Measurements from ENCODE around the gene NRG3.

NRG3 gene

DNA sequence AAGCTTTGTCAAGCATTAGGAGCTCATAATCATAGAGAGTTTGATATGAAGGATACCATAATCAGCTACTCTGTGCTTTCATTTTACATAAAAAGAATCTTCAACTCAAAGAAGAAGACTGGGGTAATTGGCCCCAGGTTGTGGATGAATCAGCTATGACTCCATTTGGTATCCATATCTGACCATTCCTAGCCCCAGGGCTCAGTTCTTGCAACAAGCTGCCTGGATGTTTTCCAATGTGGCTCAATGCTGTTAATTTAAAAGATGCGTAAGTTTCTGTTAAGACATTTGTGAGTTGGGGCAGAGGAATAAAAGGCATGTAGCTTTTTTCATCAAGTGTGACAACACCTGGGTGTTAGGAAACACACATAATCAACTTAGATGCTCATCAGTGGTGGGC is 951.1 kb downstream of the NRG3 start:
- H3K79me2 ChIP-seq (ENCODE audit: control insufficient read depth, low read length) = no peaks in the 10 kb centered on the region
- no peaks in the 10 kb centered on the region for H3K4me1 ChIP-seq (ENCODE audit: control insufficient read depth, low read length)
- no peak overlapping the region for H3K27ac ChIP-seq (ENCODE audit: low read depth, low read length)
- TF ChIP-seq, protein P1, sequence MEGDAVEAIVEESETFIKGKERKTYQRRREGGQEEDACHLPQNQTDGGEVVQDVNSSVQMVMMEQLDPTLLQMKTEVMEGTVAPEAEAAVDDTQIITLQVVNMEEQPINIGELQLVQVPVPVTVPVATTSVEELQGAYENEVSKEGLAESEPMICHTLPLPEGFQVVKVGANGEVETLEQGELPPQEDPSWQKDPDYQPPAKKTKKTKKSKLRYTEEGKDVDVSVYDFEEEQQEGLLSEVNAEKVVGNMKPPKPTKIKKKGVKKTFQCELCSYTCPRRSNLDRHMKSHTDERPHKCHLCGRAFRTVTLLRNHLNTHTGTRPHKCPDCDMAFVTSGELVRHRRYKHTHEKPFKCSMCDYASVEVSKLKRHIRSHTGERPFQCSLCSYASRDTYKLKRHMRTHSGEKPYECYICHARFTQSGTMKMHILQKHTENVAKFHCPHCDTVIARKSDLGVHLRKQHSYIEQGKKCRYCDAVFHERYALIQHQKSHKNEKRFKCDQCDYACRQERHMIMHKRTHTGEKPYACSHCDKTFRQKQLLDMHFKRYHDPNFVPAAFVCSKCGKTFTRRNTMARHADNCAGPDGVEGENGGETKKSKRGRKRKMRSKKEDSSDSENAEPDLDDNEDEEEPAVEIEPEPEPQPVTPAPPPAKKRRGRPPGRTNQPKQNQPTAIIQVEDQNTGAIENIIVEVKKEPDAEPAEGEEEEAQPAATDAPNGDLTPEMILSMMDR (IDR thresholded peaks at IDR 0.05; ENCODE audit: low read depth, low read length, poor library complexity, severe bottlenecking) = no peak
- no peak for TF ChIP-seq EZH2phosphoT487 (IDR thresholded peaks at IDR 0.05; ENCODE audit: borderline replicate concordance, low read length)
- H3K36me3 ChIP-seq (ENCODE audit: control insufficient read depth, low read length) = no peaks in the 10 kb centered on the region
- H3K9me2 ChIP-seq (replicated peaks; ENCODE audit: control insufficient read depth, low read length) = no peaks in the 10 kb centered on the region
- H3K9me3 ChIP-seq (ENCODE audit: control insufficient read depth, insufficient read depth, low read length) = no peaks in the 10 kb centered on the region
- no peaks in the 10 kb centered on the region for H4K20me1 ChIP-seq (ENCODE audit: control insufficient read depth, insufficient read depth, low read depth, low read length)
- no peak overlapping the region for H3K4me3 ChIP-seq (ENCODE audit: low read length)
- H3F3A ChIP-seq (ENCODE audit: control insufficient read depth, insufficient read depth) = no peaks in the 10 kb centered on the region
- no peaks in the 10 kb centered on the region for H3K27me3 ChIP-seq (ENCODE audit: control insufficient read depth, low read length)
- H3K4me2 ChIP-seq (ENCODE audit: low read length) = no peak overlapping the region

DNA sequence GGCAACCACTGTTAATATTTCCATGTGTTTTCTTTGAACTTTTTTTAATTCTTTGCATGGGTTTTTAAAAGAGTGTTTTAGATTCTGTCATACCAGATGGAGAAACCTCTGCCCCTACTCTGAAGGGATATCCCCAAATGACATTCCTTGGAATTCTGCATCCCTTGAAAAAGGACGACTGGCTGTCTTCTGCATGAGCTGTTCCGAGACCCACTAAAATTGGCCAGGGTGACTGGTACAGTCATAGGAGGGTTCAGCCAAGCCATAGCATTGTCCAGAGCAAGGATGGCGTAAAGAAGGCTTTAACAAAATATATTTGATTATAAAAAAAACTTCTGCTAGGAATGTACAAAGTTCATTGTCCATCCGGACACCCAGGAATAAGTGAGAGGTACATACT is 952.9 kb downstream of the NRG3 start:
- Histone ChIP-seq H3K4me1 (ENCODE audit: control insufficient read depth, low read length) (no peaks in the 10 kb centered on the region), H3K4me3 (ENCODE audit: low read length) (no peak overlapping the region), H3K27ac (ENCODE audit: low read depth, low read length) (no peak overlapping the region), H3F3A (ENCODE audit: control insufficient read depth, insufficient read depth) (no peaks in the 10 kb centered on the region), H3K9me3 (ENCODE audit: control insufficient read depth, insufficient read depth, low read length) (no peaks in the 10 kb centered on the region), H3K27me3 (ENCODE audit: control insufficient read depth, low read length) (no peaks in the 10 kb centered on the region), H3K79me2 (ENCODE audit: control insufficient read depth, low read length) (no peaks in the 10 kb centered on the region), H4K20me1 (ENCODE audit: control insufficient read depth, insufficient read depth, low read depth, low read length) (no peaks in the 10 kb centered on the region), H3K9me2 (replicated peaks; ENCODE audit: control insufficient read depth, low read length) (no peaks in the 10 kb centered on the region), H3K36me3 (ENCODE audit: control insufficient read depth, low read length) (no peaks in the 10 kb centered on the region), H3K4me2 (ENCODE audit: low read length) (no peak overlapping the region)
- TF ChIP-seq, protein P1 (IDR thresholded peaks at IDR 0.05; ENCODE audit: low read depth, low read length, poor library complexity, severe bottlenecking) = no peak
- TF ChIP-seq EZH2phosphoT487 (IDR thresholded peaks at IDR 0.05; ENCODE audit: borderline replicate concordance, low read length) = no peak

DNA sequence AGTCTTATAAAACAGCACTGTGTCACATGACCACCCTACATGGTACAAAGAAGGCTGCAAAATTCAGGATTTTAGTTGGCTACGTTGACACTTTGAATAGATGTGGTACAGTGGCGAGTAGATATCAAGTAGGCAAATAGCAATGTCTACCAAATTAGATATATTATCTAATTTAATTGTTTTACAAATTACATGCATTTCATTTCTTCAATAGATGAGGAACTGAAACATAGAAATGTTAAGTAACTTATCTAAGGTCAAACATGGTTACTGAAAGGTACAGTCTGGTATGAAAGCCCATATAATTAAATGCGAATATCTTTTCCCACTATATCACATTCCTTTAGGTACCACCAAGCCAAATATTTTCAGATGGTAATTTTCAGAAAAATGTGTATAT is 972.2 kb downstream of the NRG3 start:
- Histone ChIP-seq H3K4me1 (ENCODE audit: control insufficient read depth, low read length) (no peaks in the 10 kb centered on the region), H3K4me3 (ENCODE audit: low read length) (no peak overlapping the region), H4K20me1 (ENCODE audit: control insufficient read depth, insufficient read depth, low read depth, low read length) (no peaks in the 10 kb centered on the region), H3K9me2 (replicated peaks; ENCODE audit: control insufficient read depth, low read length) (no peaks in the 10 kb centered on the region), H3K9me3 (ENCODE audit: control insufficient read depth, insufficient read depth, low read length) (no peaks in the 10 kb centered on the region), H3K36me3 (ENCODE audit: control insufficient read depth, low read length) (no peaks in the 10 kb centered on the region), H3K79me2 (ENCODE audit: control insufficient read depth, low read length) (no peaks in the 10 kb centered on the region), H3K27me3 (ENCODE audit: control insufficient read depth, low read length) (no peaks in the 10 kb centered on the region), H3K4me2 (ENCODE audit: low read length) (no peak overlapping the region), H3F3A (ENCODE audit: control insufficient read depth, insufficient read depth) (no peaks in the 10 kb centered on the region), H3K27ac (ENCODE audit: low read depth, low read length) (no peak overlapping the region)
- no peak for TF ChIP-seq EZH2phosphoT487 (IDR thresholded peaks at IDR 0.05; ENCODE audit: borderline replicate concordance, low read length)
- TF ChIP-seq, protein P1 (IDR thresholded peaks at IDR 0.05; ENCODE audit: low read depth, low read length, poor library complexity, severe bottlenecking) = no peak

DNA sequence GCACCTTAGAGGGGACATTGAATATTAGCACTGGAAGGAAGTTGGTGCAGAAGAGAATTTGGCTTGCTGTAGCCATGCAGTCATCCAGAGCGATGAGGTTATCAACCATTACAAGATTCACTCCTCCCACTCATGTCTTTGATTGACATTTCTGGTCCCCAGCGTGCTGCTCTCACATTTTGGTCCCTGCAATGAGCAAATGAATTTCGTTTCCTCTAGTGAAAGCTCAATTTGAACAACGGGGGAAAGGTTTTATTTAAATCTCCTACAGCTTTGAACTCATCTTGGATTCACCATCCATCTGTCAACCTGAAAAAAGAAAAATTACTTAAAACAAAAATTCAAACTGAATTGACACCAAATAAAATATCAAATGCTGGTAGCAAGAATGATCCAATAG is 975.2 kb downstream of the NRG3 start:
- no peak for TF ChIP-seq EZH2phosphoT487 (IDR thresholded peaks at IDR 0.05; ENCODE audit: borderline replicate concordance, low read length)
- TF ChIP-seq, protein P1 (IDR thresholded peaks at IDR 0.05; ENCODE audit: low read depth, low read length, poor library complexity, severe bottlenecking) = no peak
- H3K79me2 ChIP-seq (ENCODE audit: control insufficient read depth, low read length) = no peaks in the 10 kb centered on the region

More for the DNA sequence above, 975.2 kb downstream of the NRG3 start:
- Histone ChIP-seq H3K9me2 (replicated peaks; ENCODE audit: control insufficient read depth, low read length) (no peaks in the 10 kb centered on the region), H3K4me2 (ENCODE audit: low read length) (no peak overlapping the region), H3K4me3 (ENCODE audit: low read length) (no peak overlapping the region), H3K9me3 (ENCODE audit: control insufficient read depth, insufficient read depth, low read length) (no peaks in the 10 kb centered on the region), H3K36me3 (ENCODE audit: control insufficient read depth, low read length) (no peaks in the 10 kb centered on the region), H4K20me1 (ENCODE audit: control insufficient read depth, insufficient read depth, low read depth, low read length) (no peaks in the 10 kb centered on the region), H3K27me3 (ENCODE audit: control insufficient read depth, low read length) (no peaks in the 10 kb centered on the region), H3F3A (ENCODE audit: control insufficient read depth, insufficient read depth) (no peaks in the 10 kb centered on the region), H3K27ac (ENCODE audit: low read depth, low read length) (no peak overlapping the region), H3K4me1 (ENCODE audit: control insufficient read depth, low read length) (no peaks in the 10 kb centered on the region)

Measured in DOHH2 (cell line).